PFSK-1 (cell line): ENCODE measurements around the gene DENND1B.

Experiments used
- FOXP2 ChIP-seq: optimal IDR thresholded peaks from 2 replicates; pipeline ENCODE3; 2011; ENCODE audit warnings: borderline replicate concordance, control low read depth, inconsistent platforms; ENCODE audit not compliant: insufficient read depth; ENCODE audit errors: extremely low read length, extremely low read depth
- POLR2AphosphoS5 ChIP-seq: IDR thresholded peaks from 2 replicates; pipeline ENCODE4 v1.6.1; 2012; ENCODE audit warnings: low read depth, mild to moderate bottlenecking, control low read depth, low read length, moderate library complexity
- SIN3A ChIP-seq: IDR thresholded peaks from 2 replicates; pipeline ENCODE4 v1.6.1; 2012; ENCODE audit warnings: mild to moderate bottlenecking, low read length, moderate library complexity, borderline replicate concordance; ENCODE audit not compliant: insufficient read depth
- TAF1 ChIP-seq: IDR thresholded peaks from 2 replicates; pipeline ENCODE4 v1.6.1; 2012; ENCODE audit warnings: low read length, control low read depth, borderline replicate concordance; ENCODE audit not compliant: insufficient read depth
- TF ChIP-seq, protein P1 (sequence below), 2 experiments: IDR thresholded peaks; 2 replicates each; pipeline versions ENCODE4 v1.6.1 to v1.8.0; 2011 to 2012; ENCODE audit warnings: low read depth in 2 of 2, low read length in 2 of 2, control low read depth in 1 of 2, inconsistent platforms in 1 of 2, mild to moderate bottlenecking in 1 of 2, moderate library complexity in 1 of 2; ENCODE audit not compliant: insufficient read depth in 1 of 2

The DENND1B gene

DNA sequence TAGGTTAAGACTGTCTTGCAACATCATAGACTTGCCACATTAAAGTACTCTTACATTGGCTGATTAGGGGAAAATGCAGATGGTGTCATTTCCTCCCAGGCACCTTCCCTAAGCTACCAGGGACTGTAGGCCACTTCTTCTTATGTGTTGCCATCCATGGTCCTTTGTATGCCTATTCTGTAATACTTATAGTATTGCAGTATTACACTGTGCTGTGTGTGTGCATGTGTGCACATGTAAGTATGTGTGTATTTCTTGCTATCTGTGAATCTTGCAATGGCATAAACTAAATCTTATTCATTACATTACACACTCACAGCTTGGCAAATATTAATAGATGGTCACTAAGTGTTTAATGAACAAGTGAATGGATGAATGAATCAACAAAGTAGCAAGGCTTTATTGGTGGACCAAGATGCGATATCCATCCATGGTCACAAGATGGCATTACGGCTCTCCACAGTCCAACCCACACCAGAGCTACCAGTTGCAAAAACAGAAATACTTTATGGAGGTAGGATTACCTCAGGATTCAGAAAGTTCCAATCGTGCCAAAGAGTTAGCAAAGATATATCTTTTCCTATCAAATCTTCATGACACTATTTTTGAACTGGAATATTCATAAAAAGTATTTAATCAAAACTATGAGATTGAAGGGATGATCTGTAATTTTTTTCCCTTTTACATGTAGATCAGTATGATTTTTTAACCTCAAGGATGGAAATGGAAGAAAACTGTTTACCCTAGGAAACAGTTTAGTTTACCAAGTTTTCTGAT lies 160.2 kb downstream of the DENND1B start:
- TF ChIP-seq POLR2AphosphoS5 (no peak), FOXP2 (no peak), TAF1 (no peak), SIN3A (no peak)
- TF ChIP-seq, protein P1, sequence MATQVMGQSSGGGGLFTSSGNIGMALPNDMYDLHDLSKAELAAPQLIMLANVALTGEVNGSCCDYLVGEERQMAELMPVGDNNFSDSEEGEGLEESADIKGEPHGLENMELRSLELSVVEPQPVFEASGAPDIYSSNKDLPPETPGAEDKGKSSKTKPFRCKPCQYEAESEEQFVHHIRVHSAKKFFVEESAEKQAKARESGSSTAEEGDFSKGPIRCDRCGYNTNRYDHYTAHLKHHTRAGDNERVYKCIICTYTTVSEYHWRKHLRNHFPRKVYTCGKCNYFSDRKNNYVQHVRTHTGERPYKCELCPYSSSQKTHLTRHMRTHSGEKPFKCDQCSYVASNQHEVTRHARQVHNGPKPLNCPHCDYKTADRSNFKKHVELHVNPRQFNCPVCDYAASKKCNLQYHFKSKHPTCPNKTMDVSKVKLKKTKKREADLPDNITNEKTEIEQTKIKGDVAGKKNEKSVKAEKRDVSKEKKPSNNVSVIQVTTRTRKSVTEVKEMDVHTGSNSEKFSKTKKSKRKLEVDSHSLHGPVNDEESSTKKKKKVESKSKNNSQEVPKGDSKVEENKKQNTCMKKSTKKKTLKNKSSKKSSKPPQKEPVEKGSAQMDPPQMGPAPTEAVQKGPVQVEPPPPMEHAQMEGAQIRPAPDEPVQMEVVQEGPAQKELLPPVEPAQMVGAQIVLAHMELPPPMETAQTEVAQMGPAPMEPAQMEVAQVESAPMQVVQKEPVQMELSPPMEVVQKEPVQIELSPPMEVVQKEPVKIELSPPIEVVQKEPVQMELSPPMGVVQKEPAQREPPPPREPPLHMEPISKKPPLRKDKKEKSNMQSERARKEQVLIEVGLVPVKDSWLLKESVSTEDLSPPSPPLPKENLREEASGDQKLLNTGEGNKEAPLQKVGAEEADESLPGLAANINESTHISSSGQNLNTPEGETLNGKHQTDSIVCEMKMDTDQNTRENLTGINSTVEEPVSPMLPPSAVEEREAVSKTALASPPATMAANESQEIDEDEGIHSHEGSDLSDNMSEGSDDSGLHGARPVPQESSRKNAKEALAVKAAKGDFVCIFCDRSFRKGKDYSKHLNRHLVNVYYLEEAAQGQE (IDR thresholded peaks at IDR 0.05; ENCODE audit: insufficient read depth in 1 of 2, low read depth in 2 of 2, low read length in 2 of 2), result no peak

DNA sequence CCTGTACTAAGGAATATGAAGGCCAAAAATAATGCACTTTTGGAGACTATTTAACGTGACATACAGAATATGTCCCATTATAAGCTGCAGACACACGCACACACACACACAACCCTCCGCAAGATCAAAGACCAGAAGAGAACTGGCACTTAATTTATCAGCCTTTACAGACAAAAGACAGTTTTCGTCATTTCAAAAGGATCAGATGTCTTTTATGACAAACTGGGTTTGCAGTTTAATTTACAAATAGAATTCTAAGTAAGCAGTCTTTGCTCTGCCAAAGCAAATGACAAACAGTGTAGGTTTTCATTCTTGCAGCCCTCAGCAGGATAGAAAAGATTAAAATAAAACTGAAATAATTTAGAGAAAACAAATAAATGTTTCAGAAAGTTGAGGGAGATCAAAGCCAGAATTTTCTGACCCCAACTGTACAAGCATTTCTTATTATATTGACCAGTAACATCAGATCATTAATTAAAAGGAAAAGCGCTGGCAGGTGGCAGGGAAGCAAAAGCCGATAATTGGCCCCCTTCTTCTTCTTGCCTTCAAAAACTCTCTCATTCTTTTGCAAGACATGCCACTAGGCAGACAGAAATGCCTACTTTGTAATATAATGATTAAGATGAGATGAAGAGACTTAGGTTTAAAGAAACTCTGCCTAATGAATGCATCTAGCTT lies 169.0 kb downstream of the DENND1B start:
- TF ChIP-seq FOXP2, result no peak

- TF ChIP-seq POLR2AphosphoS5 (no peak), TAF1 (no peak), SIN3A (no peak), FOXP2 (no peak)
- TF ChIP-seq, protein P1 (IDR thresholded peaks at IDR 0.05; ENCODE audit: insufficient read depth in 1 of 2, low read depth in 2 of 2, low read length in 2 of 2), result no peak
Observed at GRCh38 chr1:197604302-197604701, 171.0 kb downstream of the DENND1B start.

DNA sequence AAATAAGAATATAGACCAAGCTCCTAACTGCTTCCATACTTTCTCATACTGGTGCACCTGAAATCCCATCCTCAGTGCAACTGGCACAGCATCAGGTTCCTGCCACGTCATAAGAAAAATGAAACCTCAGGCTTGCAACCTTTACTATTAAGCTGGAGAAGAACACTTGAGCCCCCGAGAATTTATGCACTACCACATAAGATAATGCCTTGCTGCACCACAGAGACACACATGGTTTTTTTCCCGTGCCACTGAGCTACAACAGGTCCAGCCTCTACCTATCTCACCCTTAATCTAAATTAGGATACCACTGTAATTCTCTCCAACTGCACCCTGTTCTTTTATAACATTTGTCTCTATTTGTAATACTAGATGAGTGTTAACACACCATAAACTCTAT lies 174.5 kb downstream of the DENND1B start:
- TF ChIP-seq POLR2AphosphoS5, result no peak
- no peak for TF ChIP-seq FOXP2
- TF ChIP-seq, protein P1 (IDR thresholded peaks at IDR 0.05; ENCODE audit: insufficient read depth in 1 of 2, low read depth in 2 of 2, low read length in 2 of 2), result no peak
- no peak for TF ChIP-seq TAF1
- no peak for TF ChIP-seq SIN3A

- TF ChIP-seq TAF1, result no peak
- no peak for TF ChIP-seq POLR2AphosphoS5
- TF ChIP-seq FOXP2, result no peak
- TF ChIP-seq SIN3A, result no peak
- TF ChIP-seq, protein P1 (IDR thresholded peaks at IDR 0.05; ENCODE audit: insufficient read depth in 1 of 2, low read depth in 2 of 2, low read length in 2 of 2), result no peak
Observed at GRCh38 chr1:197599789-197600188, 175.5 kb downstream of the DENND1B start.
